IMR-90 (cell line): ENCODE data around the gene RBBP4. TPM values are rescaled to one million over a fixed set of nuclear protein-coding genes. Genes with fewer than 3 reads are reported as not detected.

Experiments used
- ATAC-seq: fragments of 200-7000 bp; cut with Tn5 transposase; 2 replicates; pipeline ENCODE4 v1.9.1; 2020; ENCODE audit warnings: low read depth, mild to moderate bottlenecking, moderate library complexity
- BruUV-seq: library from RNA; stranded (reverse); fragments of 400-500 nt; replicated peaks from 2 replicates; lab custom pipeline; 2021; lab: Mats Ljungman, UMichigan
- CTCF ChIA-PET: fragments of 300-600 bp; formaldehyde crosslinking; extraction: SDS; loops from one replicate; lab custom pipeline; 2021; ENCODE audit warnings: antibody characterized with exemption; lab: Yijun Ruan, JAX
- POLR2A ChIA-PET: fragments of 300-600 bp; sonication (Branson Sonifier 250); formaldehyde crosslinking; loops from one replicate; lab custom pipeline; 2022; ENCODE audit warnings: antibody characterized with exemption; ENCODE audit not compliant: unreplicated experiment; lab: Charles Lee
- DNase-seq: peaks from one replicate; pipeline ENCODE4 v3.0.0; 2013
- H2AFZ ChIP-seq: replicated peaks from 2 replicates; pipeline ENCODE3; 2013; ENCODE audit warnings: low read length, mild to moderate bottlenecking; ENCODE audit not compliant: poor library complexity
- H2AK5ac ChIP-seq: 2 replicates; pipeline ENCODE4 v1.6.1; 2013; ENCODE audit warnings: low read depth, low read length, inconsistent platforms
- H2AK9ac ChIP-seq: replicated peaks from 2 replicates; pipeline ENCODE3; 2013; ENCODE audit warnings: mild to moderate bottlenecking, low read depth, low read length, moderate library complexity; ENCODE audit not compliant: poor library complexity
- H2BK120ac ChIP-seq: 2 replicates; pipeline ENCODE4 v1.6.1; 2013; ENCODE audit warnings: low read depth, low read length, inconsistent platforms
- H2BK15ac ChIP-seq: 3 replicates; pipeline ENCODE4 v1.6.1; 2013; ENCODE audit warnings: low read depth, low read length, inconsistent platforms
- H2BK20ac ChIP-seq: 2 replicates; pipeline ENCODE4 v1.6.1; 2013; ENCODE audit warnings: low read depth, mild to moderate bottlenecking, inconsistent platforms, low read length, moderate library complexity
- H2BK5ac ChIP-seq: 2 replicates; pipeline ENCODE4 v1.6.1; 2013; ENCODE audit warnings: mild to moderate bottlenecking, low read depth, low read length, inconsistent platforms; ENCODE audit not compliant: poor library complexity, severe bottlenecking
- H3K14ac ChIP-seq: replicated peaks from 2 replicates; pipeline ENCODE4 v1.6.1; 2013; ENCODE audit warnings: low read depth, low read length, inconsistent platforms
- H3K18ac ChIP-seq: 2 replicates; pipeline ENCODE4 v1.6.1; 2013; ENCODE audit warnings: low read depth, low read length, control low read depth
- H3K23ac ChIP-seq: 2 replicates; pipeline ENCODE4 v1.6.1; 2013; ENCODE audit warnings: low read depth, low read length, inconsistent platforms
- H3K27ac ChIP-seq: 2 replicates; pipeline ENCODE4 v1.5.1; 2013; ENCODE audit warnings: mild to moderate bottlenecking, control low read depth, low read length; ENCODE audit not compliant: insufficient read depth
- H3K27me3 ChIP-seq: 2 replicates; pipeline ENCODE4 v1.6.1; 2013; ENCODE audit warnings: low read length; ENCODE audit not compliant: control insufficient read depth, insufficient read depth
- H3K36me3 ChIP-seq: 2 replicates; pipeline ENCODE4 v1.6.1; 2013; ENCODE audit warnings: low read length, mixed read lengths; ENCODE audit not compliant: control insufficient read depth, insufficient read depth
- H3K4ac ChIP-seq: 2 replicates; pipeline ENCODE4 v1.6.1; 2013; ENCODE audit warnings: low read depth, low read length, inconsistent platforms
- H3K4me1 ChIP-seq: 2 replicates; pipeline ENCODE4 v1.6.1; 2013; ENCODE audit warnings: low read length, mixed read lengths; ENCODE audit not compliant: control insufficient read depth, insufficient read depth
- H3K4me2 ChIP-seq: 2 replicates; pipeline ENCODE4 v1.6.1; 2013; ENCODE audit warnings: low read depth, mild to moderate bottlenecking, control low read depth, low read length, moderate library complexity
- H3K4me3 ChIP-seq: 2 replicates; pipeline ENCODE4 v1.5.1; 2013; ENCODE audit warnings: low read depth, mild to moderate bottlenecking, control low read depth, low read length, moderate library complexity; ENCODE audit not compliant: insufficient read depth
- H3K56ac ChIP-seq: 2 replicates; pipeline ENCODE4 v1.6.1; 2013; ENCODE audit warnings: low read length, inconsistent platforms; ENCODE audit not compliant: insufficient read depth; ENCODE audit errors: extremely low read depth
- H3K79me1 ChIP-seq, 2 experiments: 2 replicates each; pipeline ENCODE4 v1.6.1; 2013; ENCODE audit warnings: low read length in 2 of 2, inconsistent platforms in 1 of 2, low read depth in 1 of 2
- H3K9ac ChIP-seq: 2 replicates; pipeline ENCODE4 v1.6.1; 2013; ENCODE audit warnings: low read depth, low read length, control low read depth
- H3K9me1 ChIP-seq: 2 replicates; pipeline ENCODE4 v1.6.1; 2013; ENCODE audit warnings: low read length, inconsistent platforms; ENCODE audit not compliant: insufficient read depth
- H3K9me3 ChIP-seq: 2 replicates; pipeline ENCODE4 v1.6.1; 2013; ENCODE audit warnings: low read length; ENCODE audit not compliant: control insufficient read depth, insufficient read depth
- H4K20me1 ChIP-seq: 2 replicates; pipeline ENCODE4 v1.6.1; 2013; ENCODE audit warnings: low read length, inconsistent platforms; ENCODE audit not compliant: insufficient read depth
- H4K5ac ChIP-seq: 2 replicates; pipeline ENCODE4 v1.6.1; 2013; ENCODE audit warnings: mild to moderate bottlenecking, low read depth, low read length, control low read depth
- H4K8ac ChIP-seq, 2 experiments: 2 replicates each; pipeline ENCODE4 v1.6.1; 2013; ENCODE audit warnings: low read depth in 2 of 2, low read length in 2 of 2, control low read depth in 1 of 2, inconsistent platforms in 1 of 2
- H4K91ac ChIP-seq: 2 replicates; pipeline ENCODE4 v1.6.1; 2013; ENCODE audit warnings: low read depth, low read length, inconsistent platforms; ENCODE audit not compliant: insufficient read depth
- CTCF ChIP-seq: conservative IDR thresholded peaks from 2 replicates; pipeline ENCODE4 v1.5.1; 2012; ENCODE audit warnings: mild to moderate bottlenecking, low read depth, low read length, improper control_type of control experiment
- RCOR1 ChIP-seq: IDR thresholded peaks from 2 replicates; pipeline ENCODE4 v1.6.1; 2012; ENCODE audit warnings: mild to moderate bottlenecking, low read length, improper control_type of control experiment; ENCODE audit not compliant: insufficient replicate concordance
- WGBS, 2 experiments: methylation state at CpG; one replicate each; pipeline versions ENCODE4 v1.1.5 to v1.1.7; 2013; ENCODE audit warnings: missing lambda C conversion rate in 2 of 2; ENCODE audit not compliant: insufficient read length in 1 of 2; ENCODE audit errors: extremely low coverage in 2 of 2; 5-methylcytosine and 5-hydroxymethylcytosine counted together
- dilution Hi-C: fragments of 300-500 bp; cut with HindIII; formaldehyde crosslinking; loops from one replicate; pipeline ENCODE4 v1.14.3; 2018; ENCODE audit warnings: low sequenced_read_pairs; ENCODE audit not compliant: unreplicated experiment
- in situ Hi-C: fragments of 300-500 bp; cut with MboI; formaldehyde crosslinking; loops from 3 replicates; pipeline ENCODE4 v1.14.3; 2019; ENCODE audit warnings: low sequenced_read_pairs, inconsistent platforms, mixed read lengths
- intact Hi-C: fragments of 100-400 bp; cut with micrococcal nuclease; formaldehyde crosslinking; loops from 2 replicates; pipeline ENCODE4 v1.10.0; 2022
- polyA plus RNA-seq, 3 experiments: library from polyadenylated mRNA; depleted of rRNA; stranded (reverse); fragments of >200 nt; gene quantifications; 2 replicates each; pipeline ENCODE4 v1.2.3, GENCODE V29; 2012; ENCODE audit warnings: low replicate concordance in 1 of 3
- total RNA-seq: library from RNA; depleted of rRNA; stranded (reverse); fragments of >200 nt; gene quantifications from 2 replicates; pipeline ENCODE4 v1.2.3, GENCODE V29; 2012

RBBP4 gene
- total and polyA plus RNA-seq, 2 of the 4 experiments (the other 2 are of a cell fraction), result 82.9 to 161 TPM

- Histone ChIP-seq H3K4me1 (peaks cover 2% of the 10 kb centered on the region; the same call in 1 of the 2 replicates), H3K9me3 (no peaks in the 10 kb centered on the region), H4K91ac (no peak overlapping the region), H3K79me1 (peaks cover 21 to 39% of the 10 kb centered on the region in 2 experiments), H3K9me1 (peaks cover 2% of the 10 kb centered on the region; the same call in 1 of the 2 replicates), H2BK20ac (no peak overlapping the region), H3K27ac (no peak overlapping the region), H3K14ac (no peak overlapping the region), H2AK5ac (no peak overlapping the region), H3K4me3 (no peak overlapping the region), H2BK5ac (no peak overlapping the region), H3K23ac (no peak overlapping the region), H2AFZ (no peak overlapping the region), H3K27me3 (no peaks in the 10 kb centered on the region), H2BK120ac (no peak overlapping the region), H3K9ac (no peak overlapping the region), H3K56ac (no peak overlapping the region), H2BK15ac (no peak overlapping the region), H3K4ac (no peak overlapping the region), H3K36me3 (peaks cover 52% of the 10 kb centered on the region), H3K4me2 (no peak overlapping the region), H3K18ac (no peak overlapping the region), H4K8ac (no peak overlapping the region), H4K5ac (no peak overlapping the region), H4K20me1 (peaks cover 4% of the 10 kb centered on the region; the same call in 1 of the 2 replicates), H2AK9ac (no peak overlapping the region)
- 100% methylated on average over 1 of the region's 1 CpG; no CpG with 5 or more reads in 1 of the 2 experiments for WGBS, 2 experiments
- in situ Hi-C loops (no loop called here), dilution Hi-C loops (no loop called here), intact Hi-C loops (no loop called here)
- no peak for DNase-seq
- no TSS peak for BruUV-seq
- no peak for ATAC-seq
- CTCF ChIA-PET, result interaction anchor here (0.9 kb wide), 1 partner anchor 14 kb away, joined by 4 read pairs; no protein-coding TSS in a partner anchor
- TF ChIP-seq CTCF (no peak), RCOR1 (no peak)
- POLR2A ChIA-PET, result no interaction called here
Observed at GRCh38 chr1:32659581-32659980, 8.6 kb downstream of the RBBP4 start.
